Measurements from ENCODE around the gene SQSTM1.

Gene SQSTM1

GRCh38 chr5:179793468-179794139 lies 27.1 kb upstream of the SQSTM1 start, which contains the start of gene LTC4S:
Gene LTC4S (plus strand): TSS chr5:179793986. CDS start chr5:179794081, 95 bp downstream.
- POLR2A ChIA-PET = no interaction called here
- no peak for TF ChIP-seq CTCF (IDR thresholded peaks at IDR 0.05; ENCODE audit: insufficient read depth, low read length, missing control alignments)
- no peak for DNase-seq (ENCODE audit: low read depth, low spot score)
- CTCF ChIA-PET = interaction anchor here (1.0 to 4.8 kb wide), 6 partner anchors 11 to 115 kb away, joined by 3 to 29 read pairs (median 7); partner anchors contain the start of gene MGAT4B
- no peak within 1 kb of the TSS; the same call in 1 of the 2 replicates for H3K4me3 ChIP-seq (ENCODE audit: low read depth, low read length)

- no peak overlapping the region; the same call in 1 of the 2 replicates for H3K4me3 ChIP-seq (ENCODE audit: low read depth, low read length)
- ChIA-PET CTCF (interaction anchor here (1.0 to 4.8 kb wide), 6 partner anchors 11 to 114 kb away, joined by 3 to 29 read pairs (median 7); partner anchors contain the start of gene MGAT4B), POLR2A (no interaction called here)
- no peak for DNase-seq (ENCODE audit: low read depth, low spot score)
- TF ChIP-seq CTCF (IDR thresholded peaks at IDR 0.05; ENCODE audit: insufficient read depth, low read length, missing control alignments) = no peak
Observed at GRCh38 chr5:179794171-179794570, 26.5 kb upstream of the SQSTM1 start.

GRCh38 chr5:179794575-179794974 lies 26.1 kb upstream of the SQSTM1 start:
- TF ChIP-seq CTCF (IDR thresholded peaks at IDR 0.05; ENCODE audit: insufficient read depth, low read length, missing control alignments) = no peak
- DNase-seq (ENCODE audit: low read depth, low spot score) = no peak
- CTCF ChIA-PET = interaction anchor here (0.7 to 4.8 kb wide), 5 partner anchors 10 to 32 kb away, joined by 3 to 29 read pairs (median 6); partner anchors contain the start of gene MGAT4B
- POLR2A ChIA-PET = no interaction called here
- no peak overlapping the region for H3K4me3 ChIP-seq (ENCODE audit: low read depth, low read length)

DNA sequence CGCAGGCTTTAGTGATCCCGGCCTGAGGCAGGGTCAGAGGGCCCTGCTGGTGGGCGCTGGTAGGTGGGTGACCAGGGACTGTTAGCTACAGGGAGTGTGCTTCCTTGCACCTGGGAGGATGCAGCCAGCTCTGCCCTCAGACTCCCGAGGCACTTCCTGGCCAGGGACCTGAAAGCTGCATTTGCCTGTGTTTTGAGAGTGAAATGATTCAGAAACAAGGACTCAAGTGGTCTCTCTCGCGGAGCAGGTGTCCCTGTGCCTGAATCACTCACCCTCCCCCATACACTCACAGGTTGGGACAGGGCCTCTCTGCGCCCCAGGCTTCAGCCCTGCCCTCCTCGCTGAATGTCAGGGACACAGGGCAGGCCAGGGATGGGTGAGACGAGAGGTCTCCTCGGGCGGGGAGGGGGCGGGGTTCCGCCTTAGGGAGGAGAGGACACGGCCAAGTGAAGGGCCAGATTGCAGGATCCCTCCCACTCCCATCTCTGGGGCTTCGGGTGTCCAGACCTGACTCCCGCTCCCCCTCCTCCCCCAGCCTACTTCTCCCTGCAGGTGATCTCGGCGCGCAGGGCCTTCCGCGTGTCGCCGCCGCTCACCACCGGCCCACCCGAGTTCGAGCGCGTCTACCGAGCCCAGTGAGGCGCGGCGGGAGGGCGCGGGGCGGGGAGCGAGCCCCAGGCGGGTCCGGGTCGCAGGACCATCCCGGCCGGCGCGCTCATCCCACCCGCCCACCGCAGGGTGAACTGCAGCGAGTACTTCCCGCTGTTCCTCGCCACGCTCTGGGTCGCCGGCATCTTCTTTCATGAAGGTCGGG lies 25.4 kb upstream of the SQSTM1 start:
- ChIA-PET CTCF (interaction anchor here (0.7 to 4.8 kb wide), 15 partner anchors 7 to 92 kb away, joined by 3 to 29 read pairs (median 6); partner anchors contain the start of genes MGAT4B and SQSTM1), POLR2A (interaction anchor here (0.7 to 0.9 kb wide), 2 partner anchors 10 to 28 kb away, joined by 3 read pairs; no protein-coding TSS in a partner anchor)
- H3K4me3 ChIP-seq (ENCODE audit: low read depth, low read length) = peak overlapping the region; percentile 64
- DNase-seq (ENCODE audit: low read depth, low spot score) = no peak
- no peak for TF ChIP-seq CTCF (IDR thresholded peaks at IDR 0.05; ENCODE audit: insufficient read depth, low read length, missing control alignments)

DNA sequence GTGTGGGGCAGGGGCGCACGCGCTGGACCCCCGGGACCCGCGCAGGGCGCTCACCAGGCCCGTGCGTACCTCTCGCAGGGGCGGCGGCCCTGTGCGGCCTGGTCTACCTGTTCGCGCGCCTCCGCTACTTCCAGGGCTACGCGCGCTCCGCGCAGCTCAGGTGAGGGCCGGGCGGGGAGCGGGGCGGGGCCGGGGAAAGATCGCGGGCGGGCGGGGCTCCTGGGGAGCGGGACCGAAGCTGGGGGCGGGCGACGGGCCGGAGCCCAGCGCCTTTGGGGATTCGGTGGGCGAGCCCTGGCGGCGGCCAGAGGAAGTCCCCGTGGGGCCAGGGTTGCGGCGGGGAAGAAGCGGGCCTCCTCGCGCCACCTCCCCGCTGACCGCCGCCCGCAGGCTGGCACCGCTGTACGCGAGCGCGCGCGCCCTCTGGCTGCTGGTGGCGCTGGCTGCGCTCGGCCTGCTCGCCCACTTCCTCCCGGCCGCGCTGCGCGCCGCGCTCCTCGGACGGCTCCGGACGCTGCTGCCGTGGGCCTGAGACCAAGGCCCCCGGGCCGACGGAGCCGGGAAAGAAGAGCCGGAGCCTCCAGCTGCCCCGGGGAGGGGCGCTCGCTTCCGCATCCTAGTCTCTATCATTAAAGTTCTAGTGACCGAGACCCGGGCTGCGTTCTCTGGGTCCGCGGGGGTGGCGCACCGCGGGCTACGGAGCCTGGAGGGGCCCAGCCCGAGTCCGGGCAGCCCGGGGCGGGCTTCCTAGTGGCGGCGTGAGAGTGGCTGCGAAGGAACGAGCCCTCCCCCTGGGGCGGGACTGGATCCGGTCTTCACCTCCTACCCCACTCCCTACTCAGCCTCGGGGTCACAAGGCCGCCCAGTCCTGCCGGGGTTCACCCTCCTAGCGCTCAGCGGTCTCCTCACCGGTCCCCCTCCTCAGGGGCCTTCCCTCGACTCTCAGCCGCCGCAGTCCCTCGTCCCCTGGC lies 24.6 kb upstream of the SQSTM1 start:
- no peak for DNase-seq (ENCODE audit: low read depth, low spot score)
- H3K4me3 ChIP-seq (ENCODE audit: low read depth, low read length) = peak overlapping the region; percentile 64
- CTCF ChIA-PET = interaction anchor here (0.6 to 4.8 kb wide), 29 partner anchors 8 to 174 kb away, joined by 3 to 29 read pairs (median 4); partner anchors contain the start of genes CBY3, MAML1, MGAT4B and SQSTM1
- POLR2A ChIA-PET = interaction anchor here (0.6 to 1.3 kb wide), 4 partner anchors 9 to 64 kb away, joined by 3 read pairs; no protein-coding TSS in a partner anchor
- peak; percentile 73 for TF ChIP-seq CTCF (IDR thresholded peaks at IDR 0.05; ENCODE audit: insufficient read depth, low read length, missing control alignments)

All from AG04449 (cell line).